Measurements from ENCODE around the gene SPATA20. TPM values are rescaled to one million over a fixed set of nuclear protein-coding genes. Genes with fewer than 3 reads are reported as not detected.

The SPATA20 gene
- total and polyA plus RNA-seq, 2 of the 13 experiments (the other 11 are each of a cell fraction or from before 2014, with no cell fraction given) = 36.1 to 64.8 TPM

GRCh38 chr17:50545311-50545710 is 1.7 kb upstream of the SPATA20 start:
- BruUV-seq (replicated peaks) = no TSS peak
- in situ Hi-C loops (cut with HindIII; ENCODE audit: extremely low pct_ligation_motif_present, low pct_unique_long_range_greater_than_20kb) (loop anchor here (5.0 to 10.0 kb wide), 3 partner anchors 82 to 409 kb away; no protein-coding TSS in a partner anchor), intact Hi-C loops (cut with micrococcal nuclease; ENCODE audit: unreplicated experiment) (loop anchor here (10.0 kb wide), 1 partner anchor 409 kb away; no protein-coding TSS in a partner anchor)
- H3K36me3 ChIP-seq (replicated peaks in 1 of 2; ENCODE audit: control insufficient read depth in 1 of 2, insufficient read depth in 2 of 2, low read length in 2 of 2) = peaks cover 0 to 2% of the 10 kb centered on the region in 2 experiments; a peak in 2 of 5 replicates
- peaks cover 77% of the 10 kb centered on the region for H3K4me1 ChIP-seq (ENCODE audit: insufficient read depth, low read length)
- no peaks in the 10 kb centered on the region for H4K20me1 ChIP-seq (ENCODE audit: insufficient read depth, low read length)
- no peak overlapping the region for H3K9ac ChIP-seq (ENCODE audit: insufficient read depth, low read depth, low read length)
- POLR2A ChIA-PET = no interaction called here
- no peak overlapping the region for H3K4me3 ChIP-seq (replicated peaks in 1 of 3; ENCODE audit: insufficient read depth in 1 of 3, low read depth in 2 of 3, low read length in 3 of 3)
- 87% methylated on average over 8 of the region's 8 CpGs for WGBS (ENCODE audit: low lambda C conversion rate)
- no peak for FAIRE-seq
- H3K27me3 ChIP-seq (ENCODE audit: control insufficient read depth in 1 of 2, insufficient read depth in 2 of 2, low read length in 2 of 2) = no peaks in the 10 kb centered on the region; a peak in 1 of 5 replicates
- CTCF ChIA-PET (ENCODE audit: low intra/inter-chr PET ratio, low total read pairs) = no interaction called here
- H3K9me3 ChIP-seq (ENCODE audit: low read length) = no peaks in the 10 kb centered on the region
- no peak for ATAC-seq
- DNase-seq (ENCODE audit: low spot score) = no peak
- H3K27ac ChIP-seq (ENCODE audit: extremely low read length, insufficient read depth, low read length) = no peak overlapping the region
- H3K79me2 ChIP-seq (ENCODE audit: insufficient read depth, low read length) = peaks cover 3% of the 10 kb centered on the region
- no peak overlapping the region for H2AFZ ChIP-seq (ENCODE audit: low read length)
- no peak overlapping the region for H3K4me2 ChIP-seq (ENCODE audit: low read depth, low read length)
- no peak for TF ChIP-seq TERF1 (CRISPR knock-in tag; IDR thresholded peaks at IDR 0.05)
- TF ChIP-seq ZNF280D (CRISPR knock-in tag; IDR thresholded peaks at IDR 0.05) = no peak
- TF ChIP-seq ZNF18 (CRISPR knock-in tag; IDR thresholded peaks at IDR 0.05; ENCODE audit: insufficient replicate concordance) = no peak
- TF ChIP-seq NR2F2 (IDR thresholded peaks at IDR 0.05; ENCODE audit: borderline replicate concordance, low read depth) = no peak
- TF ChIP-seq FOXP1 (IDR thresholded peaks at IDR 0.05) = no peak
- no peak for TF ChIP-seq FOXP1 (CRISPR knock-in tag; IDR thresholded peaks at IDR 0.05)
- TF ChIP-seq XBP1 (CRISPR knock-in tag; IDR thresholded peaks at IDR 0.05) = no peak
- no peak for TF ChIP-seq ZBTB49 (CRISPR knock-in tag; IDR thresholded peaks at IDR 0.05; ENCODE audit: borderline replicate concordance)
- TF ChIP-seq BATF2 (CRISPR knock-in tag; IDR thresholded peaks at IDR 0.05) = no peak
- no peak for TF ChIP-seq ZFYVE20 (CRISPR knock-in tag; IDR thresholded peaks at IDR 0.05; ENCODE audit: borderline replicate concordance, low read depth)
- no peak for TF ChIP-seq IKZF1 (IDR thresholded peaks at IDR 0.05)
- no peak for TF ChIP-seq XRCC5 (optimal IDR thresholded peaks at IDR 0.05; ENCODE audit: low read length)
- TF ChIP-seq TAF1 (CRISPR knock-in tag; IDR thresholded peaks at IDR 0.05) = no peak

Measured in HepG2 (cell line).